Stomach (tissue), 9 donors: ENCODE results near the gene A2M. TPM values are rescaled to one million over a fixed set of nuclear protein-coding genes. Genes with fewer than 3 reads are reported as not detected.

Experiments
- DNase-seq, 2 donors: peaks; one replicate each; pipeline versions ENCODE4 v3.0.0 to v3.0.0-alpha.2; 2013 to 2019
- H3K27ac ChIP-seq, 5 donors: fragments of 200-600 bp in 4 of 5; sonication (generic) in 4 of 5; one replicate each; pipeline ENCODE4 v1.5.1; 2013 to 2019; ENCODE audit warnings: mild to moderate bottlenecking in 1 of 5, moderate library complexity in 1 of 5
- H3K27me3 ChIP-seq, 3 donors: fragments of 200-600 bp; sonication (generic); one replicate each; pipeline ENCODE4 v1.5.1; 2017 to 2019; ENCODE audit warnings: mixed run types in 1 of 3
- H3K36me3 ChIP-seq, 4 donors: fragments of 200-600 bp; sonication (generic); 1 replicate in 3 of 4; 2 replicates in 1 of 4; pipeline ENCODE4 v1.5.1; 2016 to 2019
- H3K4me1 ChIP-seq, 4 donors: fragments of 200-600 bp; sonication (generic); one replicate each; pipeline ENCODE4 v1.5.1; 2016 to 2019
- H3K4me3 ChIP-seq, 4 donors: fragments of 200-600 bp; sonication (generic) in 3 of 4; one replicate each; pipeline ENCODE4 v1.5.1; 2016 to 2019; ENCODE audit warnings: mild to moderate bottlenecking in 1 of 4
- H3K9me3 ChIP-seq, 4 donors: fragments of 200-600 bp; sonication (generic); one replicate each; pipeline ENCODE4 v1.5.1; 2016 to 2019
- CTCF ChIP-seq, 7 experiments: fragments of 450-650 bp in 4 of 7; fragments of 200-600 bp in 3 of 7; sonication (generic) in 3 of 7; IDR thresholded peaks; one replicate each; pipeline ENCODE4 v1.5.1; 2016 to 2019; ENCODE audit warnings: antibody characterized with exemption in 7 of 7, control low read depth in 2 of 7, mild to moderate bottlenecking in 1 of 7
- EP300 ChIP-seq: sonication (generic); formaldehyde crosslinking; IDR thresholded peaks from one replicate; pipeline ENCODE4 v1.6.1; 2017; ENCODE audit warnings: antibody characterized with exemption
- POLR2A ChIP-seq, 4 donors: fragments of 450-650 bp; IDR thresholded peaks; one replicate each; pipeline ENCODE4 v1.6.1; 2016; ENCODE audit warnings: antibody characterized with exemption in 4 of 4, control low read depth in 2 of 4, mild to moderate bottlenecking in 1 of 4, moderate library complexity in 1 of 4
- POLR2AphosphoS5 ChIP-seq, 3 donors: sonication (generic); formaldehyde crosslinking; IDR thresholded peaks; one replicate each; pipeline ENCODE4 v1.6.1; 2016; ENCODE audit warnings: antibody characterized with exemption in 3 of 3
- WGBS, 5 donors: extraction: QIAGEN DNeasy Blood & Tissue Kit in 3 of 5; methylation state at CpG; one replicate each; pipeline versions ENCODE4 v1.1.5 to v1.1.7; 2013 to 2018; 5-methylcytosine and 5-hydroxymethylcytosine counted together
- intact Hi-C: fragments of 100-400 bp; cut with DNase I; formaldehyde crosslinking; loops from one replicate; pipeline ENCODE4 v1.15.1; 2023; ENCODE audit warnings: low total_unique reads
- polyA plus RNA-seq, 3 donors: library from polyadenylated mRNA; stranded (reverse); fragments of 200-250 nt; gene quantifications; one replicate each; pipeline ENCODE4 v1.2.3, GENCODE V29; 2013
- total RNA-seq, 5 donors: library from RNA; depleted of rRNA; stranded (reverse); fragments of >200 nt; gene quantifications; one replicate each; pipeline versions ENCODE4 v1.1.0 to v1.2.3, GENCODE V29; 2014 to 2016
- donor health status: healthy with polysubstance abuse.
- donor health status: Bipolar disorder and iron deficiency.
- donor health status: healthy.

The A2M gene
- total and polyA plus RNA-seq, 8 donors, result 47.4 to 445 (median 133) TPM

- H3K36me3 ChIP-seq, result peaks cover 7 to 72% (median 55%) of the 10 kb centered on the region in 4 donors
- 85 to 98% (median 95%) methylated on average over 3 of the region's 3 CpGs for WGBS, 5 donors
- H3K27me3 ChIP-seq, result no peaks in the 10 kb centered on the region
- H3K4me3 ChIP-seq, result no peak overlapping the region
- DNase-seq, result no peak
- H3K27ac ChIP-seq, result no peak overlapping the region
- H3K9me3 ChIP-seq, result no peaks in the 10 kb centered on the region
- intact Hi-C loops, result no loop called here
- peaks cover 0 to 21% (median 4%) of the 10 kb centered on the region in 4 donors for H3K4me1 ChIP-seq
- no peak for TF ChIP-seq CTCF (IDR thresholded peaks at IDR 0.05)
- TF ChIP-seq POLR2A (IDR thresholded peaks at IDR 0.05), result no peak
- no peak for TF ChIP-seq EP300
- no peak for TF ChIP-seq POLR2AphosphoS5 (IDR thresholded peaks at IDR 0.05)
These were observed 5.8 kb downstream of the A2M start for GRCh38 chr12:9109737-9110491.

GRCh38 chr12:9109213-9109522 is 6.6 kb downstream of the A2M start:
- intact Hi-C loops, result no loop called here
- 86 to 94% (median 89%) methylated on average over 1 of the region's 1 CpG for WGBS, 5 donors
- Histone ChIP-seq H3K4me1 (peaks cover 0 to 21% (median 4%) of the 10 kb centered on the region in 4 donors), H3K9me3 (no peaks in the 10 kb centered on the region), H3K4me3 (no peak overlapping the region), H3K36me3 (peaks cover 7 to 78% (median 62%) of the 10 kb centered on the region in 4 donors), H3K27me3 (no peaks in the 10 kb centered on the region), H3K27ac (peak overlapping the region in 1 of 5 donors; percentile 4)
- TF ChIP-seq EP300 (no peak), POLR2A (IDR thresholded peaks at IDR 0.05) (no peak), POLR2AphosphoS5 (IDR thresholded peaks at IDR 0.05) (no peak), CTCF (IDR thresholded peaks at IDR 0.05) (no peak)
- DNase-seq, result no peak

- Histone ChIP-seq H3K36me3 (peaks cover 7 to 83% (median 67%) of the 10 kb centered on the region in 4 donors), H3K27ac (peak overlapping the region in 1 of 5 donors; percentile 4), H3K27me3 (no peaks in the 10 kb centered on the region), H3K4me3 (no peak overlapping the region), H3K9me3 (no peaks in the 10 kb centered on the region), H3K4me1 (peaks cover 0 to 16% (median 2%) of the 10 kb centered on the region in 4 donors)
- intact Hi-C loops, result no loop called here
- no peak for TF ChIP-seq POLR2AphosphoS5 (IDR thresholded peaks at IDR 0.05)
- TF ChIP-seq POLR2A (IDR thresholded peaks at IDR 0.05), result no peak
- no peak for TF ChIP-seq CTCF (IDR thresholded peaks at IDR 0.05)
- TF ChIP-seq EP300, result no peak
- 63 to 91% (median 77%) methylated on average over 5 of the region's 5 CpGs for WGBS, 5 donors
- DNase-seq, result no peak
These were observed 7.1 kb downstream of the A2M start for GRCh38 chr12:9108504-9109212.

GRCh38 chr12:9107542-9107873 is 8.2 kb downstream of the A2M start:
- TF ChIP-seq POLR2A (IDR thresholded peaks at IDR 0.05) (no peak), POLR2AphosphoS5 (IDR thresholded peaks at IDR 0.05) (no peak), EP300 (no peak), CTCF (IDR thresholded peaks at IDR 0.05) (no peak)
- 85 to 93% (median 89%) methylated on average over 3 of the region's 3 CpGs for WGBS, 5 donors
- intact Hi-C loops, result no loop called here

More at GRCh38 chr12:9107542-9107873, 8.2 kb downstream of the A2M start:
- Histone ChIP-seq H3K4me3 (no peak overlapping the region), H3K27ac (peak overlapping the region in 1 of 5 donors; percentile 15), H3K9me3 (no peaks in the 10 kb centered on the region), H3K36me3 (peaks cover 7 to 92% (median 75%) of the 10 kb centered on the region in 4 donors), H3K27me3 (no peaks in the 10 kb centered on the region), H3K4me1 (peaks cover 0 to 7% (median 0%) of the 10 kb centered on the region in 4 donors)
- DNase-seq, result no peak
